ENCODE results near the gene DGLUCY.
"Not testable (repeated sequence)": the region's sequence is repeated elsewhere in the genome, so short reads cannot be mapped to it uniquely, and the experiment has no call there.

DGLUCY gene

GRCh38 chr14:91264151-91265150, 150.6 kb downstream of the DGLUCY start:
- no peak for DNase-seq (ENCODE audit: low read depth)
- no peak for TF ChIP-seq CTCF (conservative IDR thresholded peaks at IDR 0.05; ENCODE audit: low read depth, low read length)
- H3K4me3 ChIP-seq (ENCODE audit: low read depth, low read length): no peak overlapping the region

GRCh38 chr14:91265404-91265803, 151.5 kb downstream of the DGLUCY start:
- TF ChIP-seq CTCF (conservative IDR thresholded peaks at IDR 0.05; ENCODE audit: low read depth, low read length): no peak
- H3K4me3 ChIP-seq (ENCODE audit: low read depth, low read length): no peak overlapping the region
- no peak for DNase-seq (ENCODE audit: low read depth)

GRCh38 chr14:91266276-91266675, 152.4 kb downstream of the DGLUCY start:
- not testable (repeated sequence) for DNase-seq (ENCODE audit: low read depth); H3K4me3 ChIP-seq (ENCODE audit: low read depth, low read length)

- no peak overlapping the region for H3K4me3 ChIP-seq (ENCODE audit: low read depth, low read length)
- no peak for TF ChIP-seq CTCF (conservative IDR thresholded peaks at IDR 0.05; ENCODE audit: low read depth, low read length)
- no peak for DNase-seq (ENCODE audit: low read depth)
Observed at GRCh38 chr14:91267965-91268437, 154.1 kb downstream of the DGLUCY start.

- TF ChIP-seq CTCF (conservative IDR thresholded peaks at IDR 0.05; ENCODE audit: low read depth, low read length): no peak
- DNase-seq (ENCODE audit: low read depth): no peak
- no peak overlapping the region for H3K4me3 ChIP-seq (ENCODE audit: low read depth, low read length)
Observed at GRCh38 chr14:91269076-91269991, 155.5 kb downstream of the DGLUCY start.

GRCh38 chr14:91270188-91270587, 156.3 kb downstream of the DGLUCY start:
- TF ChIP-seq CTCF (conservative IDR thresholded peaks at IDR 0.05; ENCODE audit: low read depth, low read length): no peak
- H3K4me3 ChIP-seq (ENCODE audit: low read depth, low read length): no peak overlapping the region
- DNase-seq (ENCODE audit: low read depth): no peak

GRCh38 chr14:91270619-91271018, 156.7 kb downstream of the DGLUCY start:
- no peak overlapping the region for H3K4me3 ChIP-seq (ENCODE audit: low read depth, low read length)
- DNase-seq (ENCODE audit: low read depth): no peak
- no peak for TF ChIP-seq CTCF (conservative IDR thresholded peaks at IDR 0.05; ENCODE audit: low read depth, low read length)
